HG03108 (cell line): ENCODE measurements around the gene TP53RK.

Source experiments
- ATAC-seq: cut with Tn5 transposase; IDR thresholded peaks from one replicate; pipeline ENCODE4 v1.9.1; 2021; ENCODE audit warnings: moderate library complexity; ENCODE audit not compliant: unreplicated experiment

Gene TP53RK

DNA sequence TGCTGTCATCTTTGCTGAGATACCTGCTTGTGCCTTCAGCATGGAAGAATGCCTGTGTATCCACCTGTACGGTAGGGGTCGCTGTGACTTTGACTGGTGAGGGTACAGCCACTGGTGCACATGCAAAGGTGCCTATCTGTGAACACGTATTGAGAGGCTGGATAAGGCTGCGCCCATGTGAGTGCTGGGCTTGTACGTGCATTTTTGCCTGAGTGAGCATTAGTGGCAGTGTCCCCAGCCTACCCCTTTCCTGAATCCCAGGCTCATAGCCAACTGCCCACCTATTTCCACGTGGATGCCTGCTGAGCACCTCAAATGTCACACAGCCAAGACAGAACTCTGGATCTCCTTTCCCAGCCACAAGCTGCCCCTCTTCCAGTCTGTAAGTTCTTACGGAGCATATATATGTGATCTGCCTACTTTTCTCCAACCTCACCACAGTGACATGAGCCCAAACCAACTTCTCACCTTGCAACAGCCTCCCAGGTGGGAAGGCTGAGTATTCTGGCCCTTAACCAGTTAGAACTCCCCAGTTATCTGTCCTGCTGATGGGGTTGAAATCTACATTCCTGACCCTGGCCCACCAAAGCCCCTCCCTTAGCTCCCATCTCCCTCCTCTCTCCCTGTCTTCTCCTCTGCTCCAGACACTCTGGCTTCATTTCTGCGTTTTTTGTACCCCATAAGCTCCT lies 19.1 kb upstream of the TP53RK start:
- no peak for ATAC-seq

DNA sequence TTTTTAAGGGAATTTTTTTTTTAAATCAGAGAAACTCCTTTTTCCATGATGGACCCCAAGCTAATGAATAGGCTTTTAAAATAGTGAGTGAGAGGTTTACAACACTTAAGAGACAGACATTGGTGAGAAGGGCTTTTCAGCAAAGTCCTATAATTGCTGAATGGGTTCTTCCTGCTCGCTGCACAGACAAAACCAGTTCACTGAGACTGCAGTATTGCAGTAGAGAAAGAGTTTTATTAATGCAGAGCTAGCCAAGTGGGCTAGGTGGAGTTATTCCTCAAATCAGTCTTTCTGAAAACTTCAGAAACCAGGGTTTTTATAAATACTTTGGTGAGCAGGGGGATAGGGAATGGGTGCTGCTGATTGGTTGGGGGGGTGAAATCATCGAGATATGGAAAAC lies 17.0 kb upstream of the TP53RK start:
- no peak for ATAC-seq

DNA sequence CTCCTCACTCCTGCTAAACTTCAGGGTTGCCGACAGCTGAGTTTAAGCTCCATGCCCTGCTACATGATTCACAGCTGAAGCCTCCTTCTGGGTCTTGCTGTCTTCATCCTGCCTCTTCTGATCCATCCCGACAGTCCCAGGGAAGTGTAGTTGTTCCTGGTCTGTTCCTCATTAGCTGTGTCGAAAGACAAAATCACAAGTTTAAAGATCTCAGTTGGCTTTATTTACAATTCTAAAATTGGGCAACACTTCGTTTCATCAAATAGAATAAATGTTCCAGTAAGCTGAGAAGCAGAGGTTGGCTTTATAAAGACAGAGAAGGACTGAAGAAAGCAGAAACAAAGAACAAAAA lies 16.1 kb upstream of the TP53RK start:
- ATAC-seq, result no peak

GRCh38 chr20:46704714-46705377 lies 15.6 kb upstream of the TP53RK start:
- no peak for ATAC-seq

GRCh38 chr20:46703435-46703834 lies 14.2 kb upstream of the TP53RK start:
- ATAC-seq, result no peak

DNA sequence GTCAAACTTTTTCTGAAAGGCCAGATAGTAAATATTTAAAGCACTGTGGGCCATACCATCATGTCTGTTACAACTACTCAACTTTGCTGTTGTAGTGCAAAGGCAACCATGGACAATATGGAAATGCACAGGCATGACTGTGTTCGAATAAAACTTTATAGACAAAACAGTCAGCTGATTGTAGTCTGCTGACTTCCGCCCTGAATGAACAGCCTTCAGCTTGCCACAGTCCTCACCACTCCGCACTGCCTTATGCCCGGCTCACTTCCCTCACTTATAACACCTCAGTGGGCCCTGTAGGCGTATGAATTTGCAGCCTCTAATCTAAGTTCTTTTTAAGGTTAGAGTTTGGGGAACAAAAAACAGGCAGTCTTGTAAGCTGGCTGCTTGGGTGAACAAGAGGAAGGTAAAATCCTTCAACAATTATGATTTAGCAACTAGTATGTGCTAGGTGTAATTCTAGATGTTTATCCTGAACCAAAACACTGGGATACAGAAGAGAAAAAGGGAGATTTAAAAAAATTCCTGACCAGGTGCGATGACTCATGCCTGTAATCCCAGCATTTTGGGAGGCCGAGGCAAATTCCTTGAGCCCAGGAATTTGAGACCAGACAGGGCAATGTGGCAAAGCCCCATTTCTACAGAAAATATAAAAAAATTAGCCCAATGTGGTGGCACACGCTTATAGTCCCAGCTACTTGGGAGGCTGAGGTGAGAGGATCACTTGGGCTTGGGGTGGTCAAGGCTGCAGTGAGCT lies 13.4 kb upstream of the TP53RK start:
- ATAC-seq, result no peak

GRCh38 chr20:46701986-46702385 lies 12.7 kb upstream of the TP53RK start:
- no peak for ATAC-seq

GRCh38 chr20:46701556-46701955 lies 12.3 kb upstream of the TP53RK start:
- ATAC-seq, result no peak

DNA sequence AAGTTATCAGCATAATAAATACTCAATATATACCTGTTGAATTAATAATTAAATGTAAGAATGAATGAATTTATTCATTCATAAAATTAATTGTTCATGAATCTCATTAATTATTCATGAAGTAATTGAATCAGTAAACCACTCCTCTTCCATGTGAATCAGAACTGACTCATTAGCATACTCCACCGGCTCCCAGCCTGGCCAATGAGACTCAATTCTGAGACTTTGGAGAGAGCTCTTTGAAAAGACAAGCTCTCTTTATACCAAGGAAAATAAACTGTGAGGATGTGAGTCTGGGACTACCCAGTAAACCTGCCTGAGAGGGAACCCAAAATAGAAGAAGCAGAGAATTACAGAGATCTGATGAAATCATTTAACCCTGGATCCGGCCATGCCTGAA lies 11.8 kb upstream of the TP53RK start:
- ATAC-seq, result no peak

DNA sequence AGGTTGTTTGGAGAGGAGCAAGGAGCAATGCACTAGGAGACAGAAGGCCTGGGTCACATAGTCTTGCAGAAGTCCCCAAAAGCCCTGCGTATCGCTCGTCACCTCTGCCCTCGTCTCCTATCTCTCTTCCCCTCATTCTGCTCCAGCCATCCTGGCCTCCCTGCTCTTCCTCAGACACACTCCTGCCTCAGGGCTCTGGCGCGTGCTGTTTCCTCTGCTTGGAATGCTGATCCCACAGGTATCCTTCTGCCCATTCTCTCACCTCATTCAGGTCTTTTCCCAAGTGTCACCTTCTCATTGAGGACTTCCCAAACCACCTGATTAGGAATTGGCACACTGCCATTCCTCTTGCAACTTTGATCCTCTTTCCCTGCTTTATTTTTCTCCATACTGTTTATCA lies 11.2 kb upstream of the TP53RK start:
- ATAC-seq, result no peak

DNA sequence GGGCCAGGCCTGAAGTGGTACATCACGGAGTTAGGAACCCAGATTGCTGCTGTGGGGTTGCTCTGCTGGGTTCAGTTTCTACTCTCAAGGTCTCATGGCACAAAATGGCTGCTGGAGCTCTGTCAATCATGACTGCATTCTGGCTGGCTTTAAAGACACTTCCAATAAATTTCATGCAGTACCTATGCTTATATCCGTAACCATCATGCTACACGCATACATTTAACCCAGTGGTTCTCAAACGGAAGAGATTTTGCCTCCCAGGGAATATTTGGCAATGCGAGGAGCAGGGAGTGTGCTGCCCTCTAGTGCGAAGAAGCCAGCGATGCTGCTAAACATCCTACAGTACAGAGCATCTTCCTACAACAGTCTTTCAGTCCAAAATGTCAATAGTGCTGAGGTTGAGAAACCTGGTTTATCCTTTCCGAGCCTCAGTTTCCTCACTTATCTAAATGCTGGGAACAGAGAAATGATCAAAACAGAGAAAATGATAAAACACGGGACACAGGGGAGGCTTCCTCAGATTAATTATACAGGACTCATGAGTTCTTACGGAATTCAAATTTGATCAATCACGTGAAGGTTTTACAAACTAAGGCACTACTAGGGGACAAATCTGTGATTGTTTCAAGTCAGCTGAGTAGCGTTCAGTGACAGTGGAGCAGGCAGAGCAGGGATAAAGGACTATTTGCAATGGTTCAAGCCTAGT lies 10.6 kb upstream of the TP53RK start:
- no peak for ATAC-seq

DNA sequence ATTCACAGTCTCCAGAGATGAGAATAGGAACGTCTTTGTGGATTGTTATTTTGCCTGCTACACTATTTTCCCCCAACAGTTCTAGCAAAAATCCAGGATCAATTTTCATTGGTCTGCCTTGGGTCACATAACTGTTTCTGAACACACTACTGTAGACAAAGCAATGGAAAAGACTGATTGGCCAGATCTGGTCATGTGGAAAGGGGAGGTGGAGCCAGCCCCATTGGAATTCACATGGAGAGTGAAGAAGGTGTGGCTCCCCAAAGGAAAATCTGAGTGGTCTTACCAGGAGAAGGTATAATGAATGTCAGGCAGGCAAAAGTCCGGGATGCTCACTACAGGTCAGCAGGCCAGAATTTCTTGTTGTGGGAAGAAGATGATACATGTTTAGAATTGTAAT lies 9.5 kb upstream of the TP53RK start:
- no peak for ATAC-seq

DNA sequence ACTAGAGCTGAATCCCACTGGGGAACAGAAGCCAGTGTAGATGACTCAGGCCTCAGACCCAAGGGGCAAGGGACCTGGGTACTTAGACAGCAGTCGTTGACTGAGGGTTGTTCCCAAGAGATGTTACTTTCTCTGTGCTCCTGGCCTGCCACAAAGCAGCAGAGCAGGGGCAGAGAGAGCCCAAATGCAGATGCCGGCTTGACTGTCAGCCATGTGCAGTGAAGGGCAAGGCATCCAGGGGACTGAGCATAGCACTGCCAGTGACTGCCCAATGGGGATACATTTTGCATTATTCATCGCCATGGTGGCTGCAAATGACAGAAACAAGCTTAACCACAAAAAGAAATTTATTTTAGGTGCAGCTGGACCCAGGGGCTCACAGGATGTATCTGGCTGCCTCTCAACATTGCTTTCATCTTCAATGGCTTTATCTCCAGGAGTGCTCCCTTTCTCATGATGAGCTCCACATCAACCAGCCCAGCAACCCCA lies 7.6 kb upstream of the TP53RK start:
- no peak for ATAC-seq

GRCh38 chr20:46695892-46696291 lies 6.6 kb upstream of the TP53RK start:
- no peak for ATAC-seq

- no peak for ATAC-seq
Observed at GRCh38 chr20:46694484-46694883, 5.2 kb upstream of the TP53RK start.

GRCh38 chr20:46691196-46691595 lies 2.0 kb upstream of the TP53RK start:
- ATAC-seq, result no peak

DNA sequence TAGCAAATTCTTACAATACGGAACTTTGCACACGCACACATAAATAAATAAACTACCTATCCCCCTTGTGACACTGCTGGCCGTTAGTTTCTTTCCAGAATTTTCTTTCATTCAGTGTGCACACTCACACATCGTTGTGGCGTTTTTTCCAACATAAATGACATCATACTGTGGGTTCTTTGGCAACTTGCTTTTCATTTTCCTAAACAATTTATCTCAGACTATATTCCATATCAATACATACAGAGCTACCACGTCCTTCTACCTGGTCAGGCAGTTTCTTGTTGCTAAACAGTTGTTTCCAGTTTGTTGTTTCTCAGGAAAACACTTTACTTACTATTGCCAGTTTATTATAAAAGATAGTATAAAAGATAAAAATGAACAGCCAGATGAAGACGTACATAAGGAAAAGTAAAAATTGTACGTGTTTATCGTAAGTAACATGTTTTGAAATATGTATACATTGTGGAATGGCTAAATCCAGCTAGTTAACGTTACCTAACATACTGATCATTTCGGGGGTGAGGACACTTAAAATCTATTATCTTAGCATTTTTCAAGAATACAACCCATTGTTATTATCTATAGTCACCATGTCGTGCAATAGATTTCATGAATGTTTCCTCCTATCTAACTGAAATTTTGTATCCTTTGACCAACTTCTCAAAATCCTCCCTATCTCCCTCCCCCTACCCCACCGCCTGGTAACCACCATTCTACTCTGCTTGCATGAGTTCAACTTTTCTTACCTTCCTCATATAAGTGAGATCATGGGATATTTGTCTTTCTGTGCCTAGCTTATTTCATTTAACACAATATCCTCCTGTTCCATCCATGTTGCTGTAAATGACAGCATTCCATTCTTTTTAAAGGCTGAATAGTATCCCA lies 1.2 kb upstream of the TP53RK start:
- no peak for ATAC-seq

- no peak for ATAC-seq
Observed at GRCh38 chr20:46689754-46690085, 476 bp upstream of the TP53RK start.

GRCh38 chr20:46688151-46689081 lies 828 bp downstream of the TP53RK start:
- no peak for ATAC-seq
